Endothelial cell of umbilical vein (primary cell): ENCODE results near the gene PRSS22.
A peak's percentile ranks its signal among the peaks of the same experiment; 100 is the strongest.

Source experiments
- EZH2 ChIP-seq: IDR thresholded peaks from 2 replicates; pipeline ENCODE4 v1.6.1; 2012; ENCODE audit warnings: borderline replicate concordance, low read depth, mild to moderate bottlenecking, moderate library complexity, low read length, inconsistent platforms; ENCODE audit not compliant: severe bottlenecking
- FOS ChIP-seq: IDR thresholded peaks from 2 replicates; pipeline ENCODE4 v1.6.1; 2011; ENCODE audit warnings: mild to moderate bottlenecking, low read length, moderate library complexity, borderline replicate concordance; ENCODE audit not compliant: insufficient read depth
- GATA2 ChIP-seq: IDR thresholded peaks from 2 replicates; pipeline ENCODE4 v1.7.0; 2011; ENCODE audit warnings: low read depth, mild to moderate bottlenecking, moderate library complexity, mixed read lengths, low read length; ENCODE audit not compliant: insufficient read length, insufficient read depth
- JUN ChIP-seq: IDR thresholded peaks from 2 replicates; pipeline ENCODE4 v1.6.1; 2011; ENCODE audit warnings: borderline replicate concordance, low read depth; ENCODE audit not compliant: insufficient read length, insufficient read depth
- POLR2A ChIP-seq: IDR thresholded peaks from 2 replicates; pipeline ENCODE4 v1.6.1; 2012; ENCODE audit warnings: low read depth, mild to moderate bottlenecking, control low read depth, low read length
- POLR2AphosphoS5 ChIP-seq: IDR thresholded peaks from 2 replicates; pipeline ENCODE4 v1.6.1; 2012; ENCODE audit warnings: low read depth, mild to moderate bottlenecking, control low read depth, low read length, moderate library complexity; ENCODE audit not compliant: insufficient read depth
- TF ChIP-seq, protein P1 (sequence below), 2 donors: IDR thresholded peaks; 1 replicate in 1 of 2; 2 replicates in 1 of 2; pipeline ENCODE4 v1.5.1; 2011; ENCODE audit warnings: low read length in 2 of 2, mild to moderate bottlenecking in 2 of 2, moderate library complexity in 2 of 2, control low read depth in 1 of 2, inconsistent platforms in 1 of 2, low read depth in 1 of 2; ENCODE audit not compliant: insufficient read depth in 1 of 2; ENCODE audit errors: extremely low read depth in 1 of 2
- TF ChIP-seq, protein P2 (sequence below): IDR thresholded peaks from 2 replicates; pipeline ENCODE4 v1.6.1; 2011; ENCODE audit not compliant: insufficient read depth, insufficient read length

DNA sequence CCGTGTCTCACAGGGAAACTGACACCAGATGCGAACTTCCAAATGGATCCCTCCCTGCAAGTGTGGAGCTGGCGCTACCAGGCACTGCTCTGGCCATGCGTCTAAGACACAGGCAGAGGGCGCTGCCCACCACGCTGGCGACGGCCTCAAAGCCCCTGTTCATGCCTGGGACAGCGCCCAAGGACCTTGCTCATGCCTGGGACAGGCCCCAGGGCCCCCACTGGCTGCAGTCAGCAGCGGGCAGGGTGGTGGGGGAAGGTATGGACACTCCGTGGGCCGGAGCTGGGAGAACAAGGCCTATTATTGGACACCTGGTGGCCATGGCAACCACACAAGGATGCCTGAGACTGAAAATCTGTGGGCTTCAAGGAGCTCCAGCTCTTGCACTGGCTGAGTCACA lies 19.0 kb downstream of the PRSS22 start:
- no peak for TF ChIP-seq POLR2A
- TF ChIP-seq, protein P1, sequence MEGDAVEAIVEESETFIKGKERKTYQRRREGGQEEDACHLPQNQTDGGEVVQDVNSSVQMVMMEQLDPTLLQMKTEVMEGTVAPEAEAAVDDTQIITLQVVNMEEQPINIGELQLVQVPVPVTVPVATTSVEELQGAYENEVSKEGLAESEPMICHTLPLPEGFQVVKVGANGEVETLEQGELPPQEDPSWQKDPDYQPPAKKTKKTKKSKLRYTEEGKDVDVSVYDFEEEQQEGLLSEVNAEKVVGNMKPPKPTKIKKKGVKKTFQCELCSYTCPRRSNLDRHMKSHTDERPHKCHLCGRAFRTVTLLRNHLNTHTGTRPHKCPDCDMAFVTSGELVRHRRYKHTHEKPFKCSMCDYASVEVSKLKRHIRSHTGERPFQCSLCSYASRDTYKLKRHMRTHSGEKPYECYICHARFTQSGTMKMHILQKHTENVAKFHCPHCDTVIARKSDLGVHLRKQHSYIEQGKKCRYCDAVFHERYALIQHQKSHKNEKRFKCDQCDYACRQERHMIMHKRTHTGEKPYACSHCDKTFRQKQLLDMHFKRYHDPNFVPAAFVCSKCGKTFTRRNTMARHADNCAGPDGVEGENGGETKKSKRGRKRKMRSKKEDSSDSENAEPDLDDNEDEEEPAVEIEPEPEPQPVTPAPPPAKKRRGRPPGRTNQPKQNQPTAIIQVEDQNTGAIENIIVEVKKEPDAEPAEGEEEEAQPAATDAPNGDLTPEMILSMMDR (IDR thresholded peaks at IDR 0.05; ENCODE audit: extremely low read depth in 1 of 2, insufficient read depth in 1 of 2, low read depth in 1 of 2, low read length in 2 of 2) = peak; percentile 95 to 98
- TF ChIP-seq POLR2AphosphoS5 = no peak
- TF ChIP-seq EZH2 = no peak
- TF ChIP-seq, protein P2, sequence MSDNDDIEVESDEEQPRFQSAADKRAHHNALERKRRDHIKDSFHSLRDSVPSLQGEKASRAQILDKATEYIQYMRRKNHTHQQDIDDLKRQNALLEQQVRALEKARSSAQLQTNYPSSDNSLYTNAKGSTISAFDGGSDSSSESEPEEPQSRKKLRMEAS = no peak
- no peak for TF ChIP-seq FOS
- no peak for TF ChIP-seq GATA2
- TF ChIP-seq JUN = no peak
